CD8-positive, alpha-beta memory T cell (primary cell): ENCODE results near the gene TUBG1. TPM values are rescaled to one million over a fixed set of nuclear protein-coding genes. Genes with fewer than 3 reads are reported as not detected.

Experiments
- CTCF ChIA-PET: fragments of 350-600 bp; sonication (Branson Sonifier 250); formaldehyde crosslinking; loops from one replicate; lab custom pipeline; 2021; ENCODE audit warnings: antibody characterized with exemption; lab: Charles Lee
- POLR2A ChIA-PET: fragments of 350-600 bp; sonication (Branson Sonifier 250); formaldehyde crosslinking; loops from one replicate; lab custom pipeline; 2021; ENCODE audit warnings: antibody characterized with exemption; lab: Charles Lee
- DNase-seq, 5 donors: peaks; one replicate each; pipeline versions ENCODE4 v3.0.0 to v3.0.0-alpha.2; 2020 to 2022; ENCODE audit warnings: mixed read lengths in 1 of 5
- H3K27ac ChIP-seq: one replicate; pipeline ENCODE4 v1.7.0; 2013; ENCODE audit warnings: low read depth, mild to moderate bottlenecking, low read length, moderate library complexity
- H3K27me3 ChIP-seq: 2 replicates; pipeline ENCODE4 v1.7.0; 2013; ENCODE audit warnings: low read length, mild to moderate bottlenecking; ENCODE audit not compliant: insufficient read depth, poor library complexity, severe bottlenecking
- H3K36me3 ChIP-seq: 2 replicates; pipeline ENCODE4 v1.7.0; 2013; ENCODE audit warnings: mild to moderate bottlenecking, low read length, moderate library complexity; ENCODE audit not compliant: insufficient read depth
- H3K4me1 ChIP-seq: 2 replicates; pipeline ENCODE4 v1.7.0; 2013; ENCODE audit warnings: mild to moderate bottlenecking, low read length, moderate library complexity; ENCODE audit not compliant: insufficient read depth
- H3K4me3 ChIP-seq: 2 replicates; pipeline ENCODE4 v1.7.0; 2013; ENCODE audit warnings: mild to moderate bottlenecking, low read length
- H3K9me3 ChIP-seq: 2 replicates; pipeline ENCODE4 v1.7.0; 2013; ENCODE audit warnings: mild to moderate bottlenecking, low read length
- H3K27ac Mint-ChIP-seq, 8 donors: one replicate each; pipeline ENCODE4 v1.8.0; 2020 to 2021; ENCODE audit warnings: mixed read lengths in 8 of 8, mild to moderate bottlenecking in 6 of 8, inconsistent platforms in 3 of 8, moderate library complexity in 3 of 8
- H3K27me3 Mint-ChIP-seq, 2 donors: one replicate each; pipeline ENCODE4 v1.8.0; 2020 to 2021; ENCODE audit warnings: mixed read lengths in 2 of 2, mild to moderate bottlenecking in 1 of 2, moderate library complexity in 1 of 2
- H3K36me3 Mint-ChIP-seq, 3 donors: one replicate each; pipeline ENCODE4 v1.8.0; 2020 to 2021; ENCODE audit warnings: mixed read lengths in 3 of 3, inconsistent platforms in 1 of 3, mild to moderate bottlenecking in 1 of 3
- H3K4me1 Mint-ChIP-seq, 3 donors: one replicate each; pipeline ENCODE4 v1.8.0; 2020 to 2021; ENCODE audit warnings: mixed read lengths in 3 of 3, inconsistent platforms in 1 of 3, mild to moderate bottlenecking in 1 of 3
- H3K4me3 Mint-ChIP-seq, 7 donors: one replicate each; pipeline ENCODE4 v1.8.0; 2020 to 2021; ENCODE audit warnings: mixed read lengths in 7 of 7, mild to moderate bottlenecking in 6 of 7, moderate library complexity in 4 of 7, inconsistent platforms in 2 of 7
- H3K9me3 Mint-ChIP-seq, 5 donors: one replicate each; pipeline ENCODE4 v1.8.0; 2020 to 2022; ENCODE audit warnings: mixed read lengths in 5 of 5, mild to moderate bottlenecking in 3 of 5, moderate library complexity in 2 of 5, inconsistent platforms in 1 of 5
- polyA plus RNA-seq: library from polyadenylated mRNA; unstranded; fragments of 300-500 nt; fragmentation: Illumina TruSeq; gene quantifications from one replicate; pipeline ENCODE4 v1.2.3, GENCODE V29; 2021
- total RNA-seq, 2 experiments: library from RNA; stranded (reverse); gene quantifications; one replicate each; pipeline ENCODE4 v1.2.3, GENCODE V29; 2021

Gene TUBG1
- total and polyA plus RNA-seq, 3 experiments from 2014 or later: 11.1 to 119 (median 112) TPM

DNA sequence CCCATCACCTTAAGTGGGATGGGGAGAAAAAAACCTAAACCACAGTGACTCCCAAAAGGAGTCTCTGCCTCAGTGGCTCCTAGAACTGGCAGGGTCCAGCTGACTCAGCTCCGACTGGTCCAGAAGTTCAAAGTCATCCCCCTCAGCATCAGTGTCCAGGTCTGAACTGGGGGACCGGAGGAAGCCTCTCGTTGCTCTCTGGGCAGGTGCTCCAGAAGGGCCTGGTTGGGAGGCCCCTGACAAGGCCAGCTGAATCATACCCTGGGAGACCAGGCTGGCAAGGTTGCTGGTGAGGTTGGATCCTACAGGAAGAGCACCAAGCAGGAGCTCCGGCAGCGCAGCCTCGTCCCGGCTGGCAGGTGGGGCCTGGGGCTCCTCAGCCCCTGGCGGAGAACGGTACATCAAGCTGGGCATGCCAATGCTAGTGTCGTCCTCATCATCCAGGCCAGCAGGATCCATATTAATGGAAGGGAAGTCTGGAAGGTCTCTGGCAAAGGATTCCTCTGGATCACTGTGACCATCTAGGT is 27.7 kb upstream of the TUBG1 start:
- H3K36me3 Mint-ChIP-seq: peaks cover 3 to 78% (median 12%) of the 10 kb centered on the region in 3 donors
- Histone ChIP-seq H3K27me3 (no peaks in the 10 kb centered on the region), H3K36me3 (peaks cover 66% of the 10 kb centered on the region), H3K27ac (no peak overlapping the region), H3K9me3 (no peaks in the 10 kb centered on the region), H3K4me3 (no peak overlapping the region), H3K4me1 (peaks cover 10% of the 10 kb centered on the region)
- H3K4me3 Mint-ChIP-seq: peak overlapping the region in 1 of 7 donors; percentile 54
- CTCF ChIA-PET: interaction anchor here (1.4 to 1.5 kb wide), 2 partner anchors 27 to 97 kb away, joined by 3 to 5 read pairs; no protein-coding TSS in a partner anchor
- peak overlapping the region in 1 of 8 donors; percentile 38 for H3K27ac Mint-ChIP-seq
- POLR2A ChIA-PET: interaction anchor here (1.4 kb wide), 1 partner anchor 27 kb away, joined by 4 read pairs; no protein-coding TSS in a partner anchor
- H3K9me3 Mint-ChIP-seq: no peaks in the 10 kb centered on the region
- peaks cover 0 to 1% of the 10 kb centered on the region in 2 donors for H3K27me3 Mint-ChIP-seq
- DNase-seq: no peak
- peaks cover 18 to 24% (median 20%) of the 10 kb centered on the region in 3 donors for H3K4me1 Mint-ChIP-seq

DNA sequence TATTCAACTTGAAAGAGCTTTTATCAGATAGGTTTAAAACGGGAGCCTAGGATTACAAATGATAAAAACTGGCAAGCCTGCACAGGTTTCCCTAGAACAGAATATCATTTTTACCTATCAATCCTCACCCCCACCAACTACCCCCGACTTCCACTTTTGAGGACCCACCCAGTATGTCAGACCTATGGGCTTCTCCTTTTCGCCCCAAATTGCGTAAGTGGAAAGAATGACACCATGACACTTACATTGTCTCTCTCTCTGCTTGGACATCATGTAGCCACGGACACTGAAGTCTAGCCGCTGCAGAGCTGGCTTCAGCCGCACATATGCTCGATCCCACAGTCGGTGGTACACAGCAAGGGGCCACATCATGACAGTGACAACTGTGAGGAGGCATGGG is 24.6 kb upstream of the TUBG1 start:
- Mint-ChIP-seq H3K27ac (peak overlapping the region in 2 of 8 donors; percentile 4 to 66), H3K27me3 (no peaks in the 10 kb centered on the region), H3K4me3 (no peak overlapping the region), H3K36me3 (peaks cover 3 to 98% (median 15%) of the 10 kb centered on the region in 3 donors), H3K9me3 (no peaks in the 10 kb centered on the region), H3K4me1 (peaks cover 1 to 7% (median 6%) of the 10 kb centered on the region in 3 donors)
- POLR2A ChIA-PET: no interaction called here
- Histone ChIP-seq H3K9me3 (no peaks in the 10 kb centered on the region), H3K36me3 (peaks cover 76% of the 10 kb centered on the region), H3K4me3 (no peak overlapping the region), H3K27me3 (no peaks in the 10 kb centered on the region), H3K4me1 (no peaks in the 10 kb centered on the region), H3K27ac (no peak overlapping the region)
- DNase-seq: no peak
- CTCF ChIA-PET: no interaction called here

DNA sequence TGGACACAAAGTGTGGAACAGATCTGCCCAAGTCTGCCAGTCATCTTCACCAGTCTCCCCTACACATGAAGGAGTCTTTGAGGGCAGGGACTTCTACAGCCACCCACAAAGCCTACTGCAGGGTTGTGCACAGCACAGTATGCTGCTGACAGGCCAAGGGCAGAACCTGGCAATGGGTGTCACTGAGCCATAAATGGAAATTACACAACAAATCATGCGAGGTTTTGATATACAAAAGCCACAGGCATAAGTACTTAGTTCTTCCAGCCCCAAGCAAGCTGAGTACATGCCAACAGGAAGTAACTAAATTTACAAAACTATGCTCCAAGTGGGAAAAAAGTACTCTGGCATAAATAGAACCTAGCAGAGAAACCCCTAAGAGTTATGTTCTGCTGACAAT is 24.1 kb upstream of the TUBG1 start:
- Histone ChIP-seq H3K4me3 (no peak overlapping the region), H3K27ac (no peak overlapping the region), H3K27me3 (no peaks in the 10 kb centered on the region), H3K36me3 (peaks cover 71% of the 10 kb centered on the region), H3K9me3 (no peaks in the 10 kb centered on the region), H3K4me1 (no peaks in the 10 kb centered on the region)
- H3K27me3 Mint-ChIP-seq: no peaks in the 10 kb centered on the region
- ChIA-PET POLR2A (no interaction called here), CTCF (interaction anchor here (2.4 kb wide), 1 partner anchor 7 kb away, joined by 7 read pairs; the partner anchor contains the start of gene PSMC3IP)
- peaks cover 3 to 7% (median 6%) of the 10 kb centered on the region in 3 donors for H3K4me1 Mint-ChIP-seq
- DNase-seq: no peak
- H3K9me3 Mint-ChIP-seq: no peaks in the 10 kb centered on the region
- peaks cover 3 to 98% (median 15%) of the 10 kb centered on the region in 3 donors for H3K36me3 Mint-ChIP-seq
- H3K4me3 Mint-ChIP-seq: no peak overlapping the region
- peak overlapping the region in 1 of 8 donors; percentile 14 for H3K27ac Mint-ChIP-seq

DNA sequence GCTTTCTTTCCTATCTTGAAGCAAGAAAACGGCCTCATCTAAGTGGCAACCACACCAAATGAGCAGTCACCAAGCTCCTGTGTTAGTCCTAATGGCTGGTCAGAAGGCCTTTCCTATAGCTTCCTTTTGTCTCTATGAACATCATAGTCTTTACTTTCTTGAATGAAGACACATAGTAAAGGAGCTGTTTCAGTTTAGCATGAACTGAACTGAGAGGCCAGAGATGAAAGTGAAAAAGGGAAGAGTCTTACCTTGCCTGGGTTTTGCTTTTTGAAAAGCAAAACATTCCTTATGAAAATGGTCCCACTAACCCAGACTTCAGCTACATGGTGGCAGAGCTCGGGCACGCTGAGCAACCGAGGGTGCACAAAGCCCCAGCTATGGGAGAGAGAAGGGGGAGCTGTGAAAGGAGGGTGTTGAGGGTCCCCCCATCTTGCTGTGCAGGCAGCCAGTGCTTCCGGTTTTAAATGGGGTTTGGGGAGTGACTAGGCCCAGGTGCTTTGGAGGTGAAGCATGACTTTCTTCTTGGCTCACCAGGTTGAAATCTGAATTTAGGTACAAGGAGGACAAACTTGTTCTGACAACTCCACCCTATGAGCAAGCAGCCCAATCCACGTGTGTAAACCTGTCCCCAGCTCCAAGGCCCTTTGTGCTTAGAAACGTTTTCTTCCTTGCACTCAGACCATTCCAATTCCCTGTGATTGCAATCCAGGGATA is 22.8 kb upstream of the TUBG1 start:
- Histone ChIP-seq H3K27me3 (no peaks in the 10 kb centered on the region), H3K36me3 (peaks cover 77% of the 10 kb centered on the region), H3K4me1 (no peaks in the 10 kb centered on the region), H3K27ac (no peak overlapping the region), H3K4me3 (no peak overlapping the region), H3K9me3 (no peaks in the 10 kb centered on the region)
- POLR2A ChIA-PET: interaction anchor here (0.7 to 1.1 kb wide), 3 partner anchors 9 to 24 kb away, joined by 3 to 4 read pairs (median 3); partner anchors contain the start of gene PSMC3IP
- H3K4me1 Mint-ChIP-seq: peaks cover 3 to 11% (median 7%) of the 10 kb centered on the region in 3 donors
- no peaks in the 10 kb centered on the region for H3K27me3 Mint-ChIP-seq
- peak overlapping the region in 6 of 8 donors; percentile 22 to 95 (median 72) for H3K27ac Mint-ChIP-seq
- CTCF ChIA-PET: interaction anchor here (0.6 to 2.4 kb wide), 3 partner anchors 9 to 38 kb away, joined by 3 to 7 read pairs (median 3); partner anchors contain the start of genes PSMC3IP, RETREG3 and TUBG1
- no peak overlapping the region for H3K4me3 Mint-ChIP-seq
- H3K9me3 Mint-ChIP-seq: no peaks in the 10 kb centered on the region
- DNase-seq: no peak
- peaks cover 3 to 100% (median 15%) of the 10 kb centered on the region in 3 donors for H3K36me3 Mint-ChIP-seq

DNA sequence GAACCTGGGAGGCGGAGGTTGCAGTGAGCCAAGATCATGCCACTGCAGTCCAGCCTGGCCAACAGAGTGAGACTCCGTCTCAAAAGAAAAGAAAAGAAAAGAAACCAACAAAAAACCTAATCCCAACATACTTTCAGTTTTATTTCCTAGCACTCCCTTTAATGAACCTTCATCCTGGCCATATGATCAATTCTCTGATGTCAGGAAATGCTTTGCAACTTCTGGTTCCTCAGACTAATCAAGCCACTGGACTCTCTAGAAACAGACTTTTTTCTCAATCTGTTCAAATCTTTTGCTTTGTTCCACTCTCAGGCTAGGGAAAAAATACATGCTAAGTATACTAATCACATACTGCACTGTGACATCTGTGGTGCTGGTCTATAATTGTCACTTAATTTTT is 18.6 kb upstream of the TUBG1 start:
- Histone ChIP-seq H3K36me3 (peaks cover 41% of the 10 kb centered on the region), H3K4me1 (no peaks in the 10 kb centered on the region), H3K9me3 (no peaks in the 10 kb centered on the region), H3K4me3 (no peak overlapping the region), H3K27me3 (no peaks in the 10 kb centered on the region), H3K27ac (no peak overlapping the region)
- H3K36me3 Mint-ChIP-seq: peaks cover 0 to 84% (median 6%) of the 10 kb centered on the region in 3 donors
- no peak overlapping the region for H3K27ac Mint-ChIP-seq
- DNase-seq: no peak
- no peak overlapping the region for H3K4me3 Mint-ChIP-seq
- H3K9me3 Mint-ChIP-seq: no peaks in the 10 kb centered on the region
- ChIA-PET POLR2A (no interaction called here), CTCF (interaction anchor here (1.1 kb wide), 1 partner anchor 12 kb away, joined by 3 read pairs; no protein-coding TSS in a partner anchor)
- peaks cover 10 to 26% (median 14%) of the 10 kb centered on the region in 3 donors for H3K4me1 Mint-ChIP-seq
- H3K27me3 Mint-ChIP-seq: no peaks in the 10 kb centered on the region

DNA sequence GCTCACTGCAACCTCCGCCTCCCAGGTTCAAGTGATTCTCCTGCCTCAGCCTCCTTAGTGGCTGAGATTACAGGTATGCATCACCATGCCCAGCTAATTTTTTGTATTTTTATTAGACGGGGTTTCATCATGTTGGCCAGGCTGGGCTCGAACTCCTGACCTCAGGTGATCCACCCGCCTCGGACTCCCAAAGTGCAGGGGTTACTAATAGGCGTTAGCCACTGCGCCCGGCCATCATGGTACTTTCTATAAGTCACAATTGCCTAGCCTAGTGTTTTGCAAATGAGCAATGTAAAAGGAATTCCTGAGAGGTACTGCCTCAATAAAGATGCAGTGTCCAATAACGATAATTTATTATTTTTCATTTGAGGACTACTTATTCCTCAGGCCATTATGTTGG is 18.1 kb upstream of the TUBG1 start:
- peaks cover 36% of the 10 kb centered on the region for H3K36me3 ChIP-seq
- H3K4me1 Mint-ChIP-seq: peaks cover 11 to 29% (median 16%) of the 10 kb centered on the region in 3 donors
- no peak overlapping the region for H3K27ac Mint-ChIP-seq
- no peak overlapping the region for H3K4me3 Mint-ChIP-seq
- H3K9me3 Mint-ChIP-seq: no peaks in the 10 kb centered on the region
- H3K36me3 Mint-ChIP-seq: peaks cover 2 to 81% (median 5%) of the 10 kb centered on the region in 3 donors
- POLR2A ChIA-PET: interaction anchor here (0.6 to 1.0 kb wide), 2 partner anchors 14 to 625 kb away, joined by 4 to 5 read pairs; no protein-coding TSS in a partner anchor
- H3K27ac ChIP-seq: no peak overlapping the region
- H3K27me3 Mint-ChIP-seq: no peaks in the 10 kb centered on the region
- DNase-seq: no peak
- CTCF ChIA-PET: interaction anchor here (1.1 to 1.7 kb wide), 2 partner anchors 13 to 17 kb away, joined by 3 to 5 read pairs; no protein-coding TSS in a partner anchor
- no peak overlapping the region for H3K4me3 ChIP-seq
- H3K9me3 ChIP-seq: no peaks in the 10 kb centered on the region
- no peaks in the 10 kb centered on the region for H3K27me3 ChIP-seq
- H3K4me1 ChIP-seq: no peaks in the 10 kb centered on the region

DNA sequence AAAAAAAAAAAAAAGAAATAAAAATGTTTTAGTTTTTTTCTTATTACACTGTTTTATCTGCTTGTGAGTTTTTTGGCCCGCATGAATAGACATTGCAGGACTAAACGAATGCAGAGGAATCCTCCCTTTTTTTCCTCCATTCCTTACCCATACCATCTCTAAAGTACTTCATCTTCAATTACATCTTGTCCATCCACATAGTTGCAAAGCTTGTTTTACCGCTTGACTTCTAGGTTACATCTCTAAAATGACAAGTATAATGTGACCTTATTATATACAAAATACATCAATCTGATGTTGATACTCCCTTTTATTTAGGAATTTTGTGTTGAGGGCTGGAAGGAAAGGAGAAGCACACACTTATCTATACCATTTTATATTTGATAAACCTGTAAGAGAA is 13.1 kb upstream of the TUBG1 start:
- Histone ChIP-seq H3K9me3 (no peaks in the 10 kb centered on the region), H3K4me3 (no peak overlapping the region), H3K36me3 (peaks cover 8% of the 10 kb centered on the region), H3K27me3 (no peaks in the 10 kb centered on the region), H3K4me1 (peaks cover 15% of the 10 kb centered on the region), H3K27ac (no peak overlapping the region)
- POLR2A ChIA-PET: interaction anchor here (1.0 kb wide), 1 partner anchor 11 kb away, joined by 4 read pairs; no protein-coding TSS in a partner anchor
- H3K4me1 Mint-ChIP-seq: peaks cover 22 to 44% (median 30%) of the 10 kb centered on the region in 3 donors
- peaks cover 3 to 57% (median 5%) of the 10 kb centered on the region in 3 donors for H3K36me3 Mint-ChIP-seq
- no peaks in the 10 kb centered on the region for H3K27me3 Mint-ChIP-seq
- DNase-seq: no peak
- H3K27ac Mint-ChIP-seq: peak overlapping the region in 2 of 8 donors; percentile 30 to 76
- CTCF ChIA-PET: interaction anchor here (0.6 kb wide), 1 partner anchor 555 kb away, joined by 3 read pairs; no protein-coding TSS in a partner anchor
- H3K9me3 Mint-ChIP-seq: no peaks in the 10 kb centered on the region
- H3K4me3 Mint-ChIP-seq: no peak overlapping the region
